IMR-90 (cell line): ENCODE data around the gene RAB26.

ENCODE experiments used
- BHLHE40 ChIP-seq: fragments of 150-350 bp; IDR thresholded peaks from 2 replicates; pipeline ENCODE4 v1.6.1; 2016; ENCODE audit warnings: mild to moderate bottlenecking, low read depth, low read length
- CEBPB ChIP-seq: IDR thresholded peaks from 2 replicates; pipeline ENCODE4 v1.6.1; 2012; ENCODE audit warnings: low read depth, low read length, improper control_type of control experiment
- MAFK ChIP-seq: IDR thresholded peaks from 2 replicates; pipeline ENCODE4 v1.6.1; 2012; ENCODE audit warnings: low read depth, low read length, improper control_type of control experiment
- MAZ ChIP-seq: IDR thresholded peaks from 2 replicates; pipeline ENCODE4 v1.6.1; 2012; ENCODE audit warnings: low read depth, mild to moderate bottlenecking, low read length, improper control_type of control experiment, moderate library complexity, borderline replicate concordance
- POLR2A ChIP-seq: IDR thresholded peaks from 2 replicates; pipeline ENCODE4 v1.6.1; 2012; ENCODE audit warnings: mild to moderate bottlenecking, low read depth, low read length
- RAD21 ChIP-seq: IDR thresholded peaks from 2 replicates; pipeline ENCODE4 v1.6.1; 2012; ENCODE audit warnings: low read length, improper control_type of control experiment
- RCOR1 ChIP-seq: IDR thresholded peaks from 2 replicates; pipeline ENCODE4 v1.6.1; 2012; ENCODE audit warnings: mild to moderate bottlenecking, low read length, improper control_type of control experiment; ENCODE audit not compliant: insufficient replicate concordance
- RFX5 ChIP-seq: IDR thresholded peaks from 2 replicates; pipeline ENCODE4 v1.8.0; 2012; ENCODE audit warnings: low read depth, mild to moderate bottlenecking, low read length, moderate library complexity
- TF ChIP-seq, protein P1 (sequence below): conservative IDR thresholded peaks from 2 replicates; pipeline ENCODE4 v1.5.1; 2012; ENCODE audit warnings: mild to moderate bottlenecking, low read depth, low read length, improper control_type of control experiment
- TF ChIP-seq, protein P2 (sequence below): fragments of 150-350 bp; IDR thresholded peaks from 2 replicates; pipeline ENCODE4 v1.6.1; 2017; ENCODE audit warnings: mild to moderate bottlenecking, antibody characterized with exemption, low read length, low read depth

GRCh38 chr16:2157480-2158261 is 9.2 kb downstream of the RAB26 start:
- TF ChIP-seq, protein P1, sequence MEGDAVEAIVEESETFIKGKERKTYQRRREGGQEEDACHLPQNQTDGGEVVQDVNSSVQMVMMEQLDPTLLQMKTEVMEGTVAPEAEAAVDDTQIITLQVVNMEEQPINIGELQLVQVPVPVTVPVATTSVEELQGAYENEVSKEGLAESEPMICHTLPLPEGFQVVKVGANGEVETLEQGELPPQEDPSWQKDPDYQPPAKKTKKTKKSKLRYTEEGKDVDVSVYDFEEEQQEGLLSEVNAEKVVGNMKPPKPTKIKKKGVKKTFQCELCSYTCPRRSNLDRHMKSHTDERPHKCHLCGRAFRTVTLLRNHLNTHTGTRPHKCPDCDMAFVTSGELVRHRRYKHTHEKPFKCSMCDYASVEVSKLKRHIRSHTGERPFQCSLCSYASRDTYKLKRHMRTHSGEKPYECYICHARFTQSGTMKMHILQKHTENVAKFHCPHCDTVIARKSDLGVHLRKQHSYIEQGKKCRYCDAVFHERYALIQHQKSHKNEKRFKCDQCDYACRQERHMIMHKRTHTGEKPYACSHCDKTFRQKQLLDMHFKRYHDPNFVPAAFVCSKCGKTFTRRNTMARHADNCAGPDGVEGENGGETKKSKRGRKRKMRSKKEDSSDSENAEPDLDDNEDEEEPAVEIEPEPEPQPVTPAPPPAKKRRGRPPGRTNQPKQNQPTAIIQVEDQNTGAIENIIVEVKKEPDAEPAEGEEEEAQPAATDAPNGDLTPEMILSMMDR: no peak
- TF ChIP-seq BHLHE40 (no peak), MAFK (no peak), RFX5 (no peak), POLR2A (no peak), CEBPB (no peak), MAZ (no peak), RAD21 (no peak), RCOR1 (no peak)
- TF ChIP-seq, protein P2, sequence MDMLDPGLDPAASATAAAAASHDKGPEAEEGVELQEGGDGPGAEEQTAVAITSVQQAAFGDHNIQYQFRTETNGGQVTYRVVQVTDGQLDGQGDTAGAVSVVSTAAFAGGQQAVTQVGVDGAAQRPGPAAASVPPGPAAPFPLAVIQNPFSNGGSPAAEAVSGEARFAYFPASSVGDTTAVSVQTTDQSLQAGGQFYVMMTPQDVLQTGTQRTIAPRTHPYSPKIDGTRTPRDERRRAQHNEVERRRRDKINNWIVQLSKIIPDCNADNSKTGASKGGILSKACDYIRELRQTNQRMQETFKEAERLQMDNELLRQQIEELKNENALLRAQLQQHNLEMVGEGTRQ: no peak
